Vagina (tissue), 2 donors: ENCODE measurements around the gene ASXL3. TPM values are rescaled to one million over a fixed set of nuclear protein-coding genes. Genes with fewer than 3 reads are reported as not detected.

Experiments used
- DNase-seq, 2 donors: peaks; one replicate each; pipeline ENCODE4 v3.0.0-alpha.2; 2017; ENCODE audit errors: extremely low spot score in 2 of 2
- H3K27ac ChIP-seq: fragments of 200-600 bp; sonication (generic); one replicate; pipeline ENCODE4 v1.5.1; 2019
- H3K27me3 ChIP-seq: fragments of 200-600 bp; sonication (generic); one replicate; pipeline ENCODE4 v1.5.1; 2019
- H3K36me3 ChIP-seq, 2 donors: fragments of 200-600 bp; sonication (generic); one replicate each; pipeline ENCODE4 v1.5.1; 2017 to 2019
- H3K4me1 ChIP-seq: fragments of 200-600 bp; sonication (generic); one replicate; pipeline ENCODE4 v1.5.1; 2019
- H3K4me3 ChIP-seq, 2 donors: fragments of 200-600 bp; sonication (generic); 1 replicate in 1 of 2; 2 replicates in 1 of 2; pipeline ENCODE4 v1.5.1; 2016 to 2019
- H3K9me3 ChIP-seq: fragments of 200-600 bp; sonication (generic); one replicate; pipeline ENCODE4 v1.5.1; 2019
- POLR2A ChIP-seq, 2 donors: fragments of 450-650 bp; IDR thresholded peaks; one replicate each; pipeline ENCODE4 v1.6.1; 2017; ENCODE audit warnings: antibody characterized with exemption in 2 of 2, mild to moderate bottlenecking in 2 of 2, moderate library complexity in 2 of 2
- POLR2AphosphoS5 ChIP-seq, 2 donors: sonication (generic); formaldehyde crosslinking; IDR thresholded peaks; one replicate each; pipeline ENCODE4 v1.9.0; 2017; ENCODE audit warnings: antibody characterized with exemption in 2 of 2, mild to moderate bottlenecking in 2 of 2, low read depth in 1 of 2; ENCODE audit not compliant: insufficient read depth in 1 of 2
- intact Hi-C: fragments of 100-400 bp; cut with DNase I; formaldehyde crosslinking; loops from one replicate; pipeline ENCODE4 v1.15.1; 2023
- total RNA-seq: library from RNA; depleted of rRNA; stranded (reverse); fragments of >200 nt; gene quantifications from one replicate; pipeline ENCODE4 v1.2.3, GENCODE V29; 2016
- TF ChIP-seq, protein P1 (sequence below), 3 experiments: fragments of 450-650 bp in 2 of 3; fragments of 200-600 bp in 1 of 3; sonication (generic) in 1 of 3; IDR thresholded peaks; one replicate each; pipeline ENCODE4 v1.5.1; 2017 to 2019; ENCODE audit warnings: antibody characterized with exemption in 3 of 3, mild to moderate bottlenecking in 2 of 3, moderate library complexity in 2 of 3

The ASXL3 gene
- total RNA-seq, 1 donor from 2014 or later: 5.9 TPM

DNA sequence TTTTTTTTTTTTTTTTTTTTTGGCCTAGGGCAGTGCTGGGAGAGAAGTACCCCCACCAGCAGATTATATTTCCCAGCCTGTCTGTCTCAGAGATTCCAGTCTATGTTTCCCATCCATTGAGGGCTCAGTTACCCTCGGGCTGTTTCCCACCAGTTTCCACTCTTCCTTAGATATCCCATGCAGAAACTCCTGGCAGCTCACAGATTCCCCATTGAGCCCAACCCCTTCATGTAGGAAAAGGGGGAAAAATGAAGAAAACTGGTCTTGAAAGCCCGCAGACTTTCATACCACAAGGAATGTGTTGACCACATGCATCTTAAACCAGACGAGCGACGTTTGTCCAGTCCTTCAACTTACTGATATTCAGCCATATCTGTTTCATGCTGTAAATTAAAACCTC lies 15.2 kb downstream of the ASXL3 start:
- intact Hi-C loops: no loop called here
- no peaks in the 10 kb centered on the region for H3K36me3 ChIP-seq
- no peak for TF ChIP-seq POLR2A (IDR thresholded peaks at IDR 0.05)
- no peak for TF ChIP-seq POLR2AphosphoS5 (IDR thresholded peaks at IDR 0.05; ENCODE audit: insufficient read depth in 1 of 2, low read depth in 1 of 2)
- TF ChIP-seq, protein P1, sequence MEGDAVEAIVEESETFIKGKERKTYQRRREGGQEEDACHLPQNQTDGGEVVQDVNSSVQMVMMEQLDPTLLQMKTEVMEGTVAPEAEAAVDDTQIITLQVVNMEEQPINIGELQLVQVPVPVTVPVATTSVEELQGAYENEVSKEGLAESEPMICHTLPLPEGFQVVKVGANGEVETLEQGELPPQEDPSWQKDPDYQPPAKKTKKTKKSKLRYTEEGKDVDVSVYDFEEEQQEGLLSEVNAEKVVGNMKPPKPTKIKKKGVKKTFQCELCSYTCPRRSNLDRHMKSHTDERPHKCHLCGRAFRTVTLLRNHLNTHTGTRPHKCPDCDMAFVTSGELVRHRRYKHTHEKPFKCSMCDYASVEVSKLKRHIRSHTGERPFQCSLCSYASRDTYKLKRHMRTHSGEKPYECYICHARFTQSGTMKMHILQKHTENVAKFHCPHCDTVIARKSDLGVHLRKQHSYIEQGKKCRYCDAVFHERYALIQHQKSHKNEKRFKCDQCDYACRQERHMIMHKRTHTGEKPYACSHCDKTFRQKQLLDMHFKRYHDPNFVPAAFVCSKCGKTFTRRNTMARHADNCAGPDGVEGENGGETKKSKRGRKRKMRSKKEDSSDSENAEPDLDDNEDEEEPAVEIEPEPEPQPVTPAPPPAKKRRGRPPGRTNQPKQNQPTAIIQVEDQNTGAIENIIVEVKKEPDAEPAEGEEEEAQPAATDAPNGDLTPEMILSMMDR (IDR thresholded peaks at IDR 0.05): no peak
- DNase-seq: no peak
- H3K27me3 ChIP-seq: no peaks in the 10 kb centered on the region
- no peak overlapping the region for H3K27ac ChIP-seq
- no peaks in the 10 kb centered on the region for H3K4me1 ChIP-seq
- H3K9me3 ChIP-seq: no peaks in the 10 kb centered on the region
- no peak overlapping the region for H3K4me3 ChIP-seq

DNA sequence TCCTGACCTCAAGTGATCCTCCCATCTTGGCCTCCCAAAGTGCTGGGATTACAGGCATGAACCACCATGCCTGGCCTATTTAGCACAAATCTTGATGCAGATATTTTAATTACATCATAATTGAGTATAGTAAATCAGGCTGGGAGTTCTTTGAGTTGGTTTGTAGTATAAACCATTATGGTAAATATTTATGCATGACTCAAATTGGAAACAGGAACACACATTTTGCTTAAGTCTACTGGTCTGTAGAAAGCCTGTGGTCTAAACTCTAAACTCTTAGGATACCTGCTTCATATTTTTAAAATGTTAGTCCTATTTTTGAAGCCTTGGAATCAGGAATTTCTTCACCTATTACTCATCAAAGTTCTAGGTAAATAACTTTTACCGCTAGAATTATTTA lies 16.8 kb downstream of the ASXL3 start:
- Histone ChIP-seq H3K27ac (no peak overlapping the region), H3K4me1 (peaks cover 5% of the 10 kb centered on the region), H3K9me3 (no peaks in the 10 kb centered on the region), H3K36me3 (no peaks in the 10 kb centered on the region), H3K27me3 (no peaks in the 10 kb centered on the region), H3K4me3 (no peak overlapping the region)
- intact Hi-C loops: no loop called here
- no peak for TF ChIP-seq POLR2AphosphoS5 (IDR thresholded peaks at IDR 0.05; ENCODE audit: insufficient read depth in 1 of 2, low read depth in 1 of 2)
- TF ChIP-seq, protein P1 (IDR thresholded peaks at IDR 0.05): no peak
- no peak for TF ChIP-seq POLR2A (IDR thresholded peaks at IDR 0.05)
- no peak for DNase-seq

DNA sequence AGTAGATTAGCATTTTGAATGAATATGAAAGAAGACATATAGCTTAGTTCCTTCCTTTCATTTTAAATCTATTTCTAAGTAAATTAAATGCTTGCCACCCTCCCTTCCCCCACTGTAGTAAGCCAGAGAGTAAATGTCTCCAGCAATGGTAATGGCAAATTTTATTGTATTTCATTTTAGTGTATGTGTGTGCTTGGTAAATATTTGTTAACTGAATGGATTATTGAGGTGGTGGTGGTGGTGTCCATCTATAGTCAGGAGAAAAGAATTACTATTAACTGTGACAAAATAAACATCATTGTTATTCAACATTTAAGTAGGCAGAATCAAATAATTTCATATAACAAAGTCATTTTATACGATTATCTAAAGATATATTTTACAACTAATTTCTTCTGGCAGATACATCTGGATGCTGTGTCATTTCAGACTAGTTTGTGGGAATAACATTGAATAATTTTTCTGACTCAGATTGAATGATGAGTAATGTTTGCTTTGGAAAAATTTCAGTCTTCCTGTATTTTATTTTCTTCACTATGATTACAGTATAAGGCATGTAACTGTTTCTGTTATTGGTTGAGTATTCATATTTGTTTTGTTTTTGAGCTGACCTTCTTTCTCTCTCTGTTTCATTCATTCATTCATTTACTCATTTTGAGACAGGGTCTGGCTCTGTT lies 18.3 kb downstream of the ASXL3 start:
- Histone ChIP-seq H3K9me3 (no peaks in the 10 kb centered on the region), H3K4me3 (no peak overlapping the region), H3K27ac (no peak overlapping the region), H3K27me3 (no peaks in the 10 kb centered on the region), H3K36me3 (no peaks in the 10 kb centered on the region), H3K4me1 (peaks cover 6% of the 10 kb centered on the region)
- intact Hi-C loops: no loop called here
- no peak for DNase-seq
- TF ChIP-seq POLR2A (IDR thresholded peaks at IDR 0.05): no peak
- TF ChIP-seq POLR2AphosphoS5 (IDR thresholded peaks at IDR 0.05; ENCODE audit: insufficient read depth in 1 of 2, low read depth in 1 of 2): no peak
- TF ChIP-seq, protein P1 (IDR thresholded peaks at IDR 0.05): no peak

DNA sequence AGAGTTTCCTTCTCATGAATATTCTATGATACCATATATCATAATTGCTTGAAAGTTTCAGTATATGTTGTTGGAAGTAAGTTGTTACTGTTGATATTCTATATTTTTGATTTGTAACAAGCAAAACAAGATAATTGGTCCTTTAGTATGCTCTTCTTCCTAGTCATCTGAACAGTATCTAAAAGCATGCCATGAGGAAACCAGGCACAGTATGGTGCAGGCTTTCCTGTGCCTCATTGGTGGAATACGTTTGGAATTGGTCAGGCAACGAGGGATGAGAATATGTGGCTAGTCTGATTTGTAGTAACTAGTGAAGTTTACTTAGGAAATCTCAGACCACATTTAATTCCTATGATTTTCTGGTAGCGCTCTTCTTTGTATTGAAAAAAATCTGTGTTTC lies 22.8 kb downstream of the ASXL3 start:
- no peaks in the 10 kb centered on the region for H3K27me3 ChIP-seq
- DNase-seq: no peak
- intact Hi-C loops: no loop called here
- H3K36me3 ChIP-seq: no peaks in the 10 kb centered on the region
- H3K4me3 ChIP-seq: no peak overlapping the region
- no peaks in the 10 kb centered on the region for H3K9me3 ChIP-seq
- peaks cover 6% of the 10 kb centered on the region for H3K4me1 ChIP-seq
- no peak overlapping the region for H3K27ac ChIP-seq
- TF ChIP-seq POLR2A (IDR thresholded peaks at IDR 0.05): no peak
- no peak for TF ChIP-seq POLR2AphosphoS5 (IDR thresholded peaks at IDR 0.05; ENCODE audit: insufficient read depth in 1 of 2, low read depth in 1 of 2)
- TF ChIP-seq, protein P1 (IDR thresholded peaks at IDR 0.05): no peak

DNA sequence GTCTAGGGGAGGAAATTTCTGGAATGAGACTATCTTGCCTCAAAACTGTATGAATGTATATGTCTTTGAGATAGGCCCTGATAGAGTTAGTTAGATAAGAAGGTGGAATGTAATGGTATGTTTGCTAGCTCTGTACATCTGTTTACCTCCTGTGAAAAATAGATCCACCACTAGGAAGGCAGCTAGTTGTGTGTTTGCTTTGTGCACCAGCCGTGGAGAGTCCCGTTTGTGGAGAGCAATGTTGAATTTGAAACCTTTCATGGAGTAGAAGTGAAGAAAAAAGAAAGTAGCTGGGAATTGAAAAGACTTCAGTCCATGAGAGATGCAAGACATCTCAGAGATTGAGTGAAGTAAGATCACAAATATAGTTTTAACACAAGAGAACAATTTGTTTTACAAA lies 25.4 kb downstream of the ASXL3 start:
- Histone ChIP-seq H3K36me3 (no peaks in the 10 kb centered on the region), H3K27me3 (no peaks in the 10 kb centered on the region), H3K9me3 (no peaks in the 10 kb centered on the region), H3K27ac (no peak overlapping the region), H3K4me1 (peaks cover 6% of the 10 kb centered on the region), H3K4me3 (no peak overlapping the region)
- TF ChIP-seq, protein P1 (IDR thresholded peaks at IDR 0.05): no peak
- no peak for TF ChIP-seq POLR2A (IDR thresholded peaks at IDR 0.05)
- no peak for TF ChIP-seq POLR2AphosphoS5 (IDR thresholded peaks at IDR 0.05; ENCODE audit: insufficient read depth in 1 of 2, low read depth in 1 of 2)
- intact Hi-C loops: no loop called here
- DNase-seq: no peak
